Peyer's patch (tissue), 4 donors: ENCODE measurements around the gene CHAMP1. TPM values are rescaled to one million over a fixed set of nuclear protein-coding genes. Genes with fewer than 3 reads are reported as not detected.

Experiments
- DNase-seq, 3 donors: peaks; one replicate each; pipeline ENCODE4 v3.0.0-alpha.2; 2017 to 2019
- H3K27ac ChIP-seq, 4 donors: fragments of 200-600 bp; sonication (generic); one replicate each; pipeline ENCODE4 v1.5.1; 2016 to 2019
- H3K27me3 ChIP-seq, 2 donors: fragments of 200-600 bp; sonication (generic); one replicate each; pipeline ENCODE4 v1.5.1; 2019
- H3K36me3 ChIP-seq, 3 donors: fragments of 200-600 bp; sonication (generic); one replicate each; pipeline ENCODE4 v1.5.1; 2016 to 2019
- H3K4me1 ChIP-seq, 4 donors: fragments of 200-600 bp; sonication (generic); one replicate each; pipeline ENCODE4 v1.5.1; 2016 to 2019
- H3K4me3 ChIP-seq, 4 donors: fragments of 200-600 bp; sonication (generic); 1 replicate in 3 of 4; 2 replicates in 1 of 4; pipeline ENCODE4 v1.5.1; 2016 to 2019; ENCODE audit warnings: mild to moderate bottlenecking in 1 of 4
- H3K9me3 ChIP-seq, 4 donors: fragments of 200-600 bp; sonication (generic); one replicate each; pipeline ENCODE4 v1.5.1; 2016 to 2019; ENCODE audit warnings: mild to moderate bottlenecking in 1 of 4
- CTCF ChIP-seq, 6 experiments: fragments of 450-650 bp in 4 of 6; fragments of 200-600 bp in 2 of 6; sonication (generic) in 1 of 6; IDR thresholded peaks; one replicate each; pipeline ENCODE4 v1.5.1; 2017 to 2019; ENCODE audit warnings: antibody characterized with exemption in 6 of 6, mild to moderate bottlenecking in 3 of 6, moderate library complexity in 1 of 6
- POLR2A ChIP-seq, 2 donors: fragments of 450-650 bp; IDR thresholded peaks; one replicate each; pipeline ENCODE4 v1.5.1; 2017; ENCODE audit warnings: antibody characterized with exemption in 2 of 2, mild to moderate bottlenecking in 2 of 2, moderate library complexity in 2 of 2
- total RNA-seq, 4 donors: library from RNA; depleted of rRNA; stranded (reverse); fragments of >200 nt; gene quantifications; one replicate each; pipeline ENCODE4 v1.1.0, GENCODE V29; 2016

Gene CHAMP1
- total RNA-seq, 4 donors from 2014 or later = 8.5 to 19.6 (median 15.5) TPM

- no peak for DNase-seq
- Histone ChIP-seq H3K9me3 (no peaks in the 10 kb centered on the region), H3K27ac (no peak overlapping the region), H3K27me3 (no peaks in the 10 kb centered on the region), H3K4me1 (no peaks in the 10 kb centered on the region), H3K4me3 (no peak overlapping the region), H3K36me3 (peaks cover 0 to 52% (median 0%) of the 10 kb centered on the region in 3 donors)
- no peak for TF ChIP-seq POLR2A (IDR thresholded peaks at IDR 0.05)
- TF ChIP-seq CTCF (IDR thresholded peaks at IDR 0.05) = no peak
Observed at GRCh38 chr13:114272977-114273376, 41.3 kb upstream of the CHAMP1 start.

- Histone ChIP-seq H3K4me1 (peaks cover 0 to 1% (median 0%) of the 10 kb centered on the region in 4 donors), H3K27me3 (no peaks in the 10 kb centered on the region), H3K36me3 (peaks cover 0 to 35% (median 0%) of the 10 kb centered on the region in 3 donors), H3K27ac (no peak overlapping the region), H3K4me3 (no peak overlapping the region), H3K9me3 (no peaks in the 10 kb centered on the region)
- no peak for TF ChIP-seq CTCF (IDR thresholded peaks at IDR 0.05)
- no peak for TF ChIP-seq POLR2A (IDR thresholded peaks at IDR 0.05)
- DNase-seq = no peak
Observed at GRCh38 chr13:114275304-114275703, 39.0 kb upstream of the CHAMP1 start.

- Histone ChIP-seq H3K4me3 (no peak overlapping the region), H3K27ac (no peak overlapping the region), H3K4me1 (peaks cover 0 to 24% (median 4%) of the 10 kb centered on the region in 4 donors), H3K36me3 (peaks cover 0 to 13% (median 0%) of the 10 kb centered on the region in 3 donors), H3K9me3 (no peaks in the 10 kb centered on the region), H3K27me3 (no peaks in the 10 kb centered on the region)
- TF ChIP-seq POLR2A (IDR thresholded peaks at IDR 0.05) (no peak), CTCF (IDR thresholded peaks at IDR 0.05) (no peak)
- DNase-seq = no peak
Observed at GRCh38 chr13:114279146-114279545, 35.2 kb upstream of the CHAMP1 start.

- H3K4me3 ChIP-seq = no peak overlapping the region
- no peaks in the 10 kb centered on the region for H3K27me3 ChIP-seq
- H3K36me3 ChIP-seq = peaks cover 0 to 12% (median 0%) of the 10 kb centered on the region in 3 donors
- H3K4me1 ChIP-seq = peaks cover 0 to 24% (median 4%) of the 10 kb centered on the region in 4 donors
- no peaks in the 10 kb centered on the region for H3K9me3 ChIP-seq
- no peak for DNase-seq
- H3K27ac ChIP-seq = peak overlapping the region; percentile 8 to 99 (median 94)
- TF ChIP-seq CTCF (IDR thresholded peaks at IDR 0.05) (no peak), POLR2A (IDR thresholded peaks at IDR 0.05) (no peak)
Observed at GRCh38 chr13:114279758-114280355, 34.4 kb upstream of the CHAMP1 start.

- H3K36me3 ChIP-seq = peaks cover 0 to 10% (median 0%) of the 10 kb centered on the region in 3 donors
- peak; percentile 85 to 96 (median 95) for DNase-seq
- H3K9me3 ChIP-seq = no peaks in the 10 kb centered on the region
- H3K4me3 ChIP-seq = peak within 1 kb of the TSS; percentile 60 to 93 (median 69)
- no peaks in the 10 kb centered on the region for H3K27me3 ChIP-seq
- peak within 1 kb of the TSS; percentile 91 to 99 (median 97) for H3K27ac ChIP-seq
- peaks cover 0 to 24% (median 4%) of the 10 kb centered on the region in 4 donors for H3K4me1 ChIP-seq
- TF ChIP-seq CTCF (IDR thresholded peaks at IDR 0.05) (no peak), POLR2A (IDR thresholded peaks at IDR 0.05) (peak; percentile 73 to 83)
Observed at GRCh38 chr13:114281351-114282040, 32.8 kb upstream of the CHAMP1 start, which contains the start of gene UPF3A. Gene UPF3A, plus strand, starts transcription at chr13:114281601. Its CDS starts 39 bp downstream, at chr13:114281640.
